Activated CD8-positive, alpha-beta memory T cell treated with anti-CD3 and anti-CD28 coated beads for 24 hours (primary cell): ENCODE measurements around the gene CCDC183.
"Not testable (repeated sequence)": the region's sequence is repeated elsewhere in the genome, so short reads cannot be mapped to it uniquely, and the experiment has no call there.

Experiments used
- DNase-seq: peaks from one replicate; pipeline ENCODE4 v3.0.0-alpha.2; 2020

CCDC183 gene

DNA sequence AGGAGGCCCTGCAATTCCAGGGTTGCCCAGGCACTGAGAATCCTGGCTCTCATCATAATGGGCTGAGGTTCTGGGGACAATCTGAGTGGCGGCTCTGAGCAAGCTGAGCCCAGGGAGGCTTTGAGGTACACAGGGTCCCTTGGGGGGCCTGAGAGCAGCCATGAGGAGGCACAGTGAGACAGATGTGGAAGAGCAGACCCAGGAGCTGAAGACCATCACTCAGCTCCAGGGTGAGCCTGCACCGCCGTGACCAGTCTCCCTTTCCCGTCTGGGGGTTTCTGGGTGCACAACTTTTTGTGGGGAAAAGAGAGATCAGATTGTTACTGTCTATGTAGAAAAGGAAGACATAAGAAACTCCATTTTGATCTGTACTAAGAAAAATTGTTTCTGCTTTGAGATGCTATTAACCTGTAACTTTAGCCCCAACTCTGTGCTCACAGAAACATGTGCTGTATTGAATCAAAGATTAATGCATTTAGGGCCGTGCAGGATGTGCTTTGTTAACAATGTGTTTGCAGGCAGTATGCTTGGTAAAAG, at the start of gene CCDC183:
Gene CCDC183 (plus strand): TSS at position 101 of the 537 bp plus-strand sequence. CDS start 60 bp downstream, at position 161.
- no peak for DNase-seq

DNA sequence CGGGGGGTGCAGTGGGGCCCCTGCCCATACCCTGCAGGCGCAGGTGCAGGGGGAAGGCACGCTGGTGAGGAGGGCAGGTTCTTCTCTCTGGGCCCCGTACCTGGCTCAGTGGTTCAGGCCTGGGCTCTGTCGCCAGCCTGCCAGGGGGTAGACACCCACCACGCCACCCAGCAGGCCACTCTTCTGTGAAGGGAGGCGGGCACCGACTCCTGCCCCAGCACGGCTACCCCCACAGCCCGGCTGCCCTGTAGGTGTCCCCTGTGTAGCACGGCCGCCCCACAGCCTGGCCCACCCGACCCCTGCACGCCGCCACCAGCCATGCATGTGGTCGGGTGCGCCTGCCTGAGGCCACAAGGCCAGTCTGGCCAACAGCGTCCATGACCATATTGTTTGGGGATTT, 49.5 kb upstream of the CCDC183 start:
- no peak for DNase-seq

DNA sequence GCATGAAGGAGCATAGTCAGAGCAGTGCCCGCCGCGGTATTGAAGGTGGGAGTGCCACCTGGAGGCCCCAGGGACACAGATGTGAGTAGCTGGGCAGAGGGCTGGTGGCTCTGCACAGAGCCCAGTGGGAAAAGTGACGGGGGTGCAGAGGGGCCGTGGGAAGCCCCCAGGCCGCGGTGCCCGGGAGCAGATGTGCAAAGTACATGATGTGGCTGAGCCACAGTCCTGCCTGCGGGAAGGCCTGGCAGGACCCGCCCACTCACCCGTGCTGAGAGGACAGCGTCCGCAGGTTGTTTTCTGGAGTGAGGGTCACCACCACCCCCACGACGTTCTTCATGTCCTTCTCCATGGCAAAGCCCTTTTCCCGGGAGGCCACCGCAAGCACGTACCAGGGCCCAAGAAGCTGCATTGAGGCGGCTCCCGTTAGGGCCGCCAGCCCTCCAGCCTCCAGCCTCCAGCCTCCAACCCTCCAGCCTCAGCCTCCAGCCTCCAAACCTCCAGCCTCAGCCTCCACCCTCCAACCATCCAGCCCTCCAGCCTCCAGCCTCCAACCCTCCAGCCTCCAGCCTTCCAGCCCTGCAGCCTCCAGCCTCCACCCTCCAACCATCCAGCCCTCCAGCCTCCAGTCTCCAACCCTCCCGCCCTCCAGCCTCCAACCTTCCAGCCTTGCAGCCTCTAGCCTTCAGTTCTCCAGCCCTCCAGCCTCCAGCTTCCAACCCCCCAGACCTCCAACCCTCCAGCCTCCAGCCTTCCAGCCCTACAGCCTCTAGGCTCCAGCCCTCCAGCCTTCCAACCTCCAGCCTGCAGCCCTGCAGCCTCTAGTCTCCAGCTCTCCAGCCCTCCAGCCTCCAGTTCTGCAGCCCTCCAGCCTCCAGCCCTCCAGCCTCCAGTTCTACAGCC, 48.7 kb upstream of the CCDC183 start:
- no peak for DNase-seq

DNA sequence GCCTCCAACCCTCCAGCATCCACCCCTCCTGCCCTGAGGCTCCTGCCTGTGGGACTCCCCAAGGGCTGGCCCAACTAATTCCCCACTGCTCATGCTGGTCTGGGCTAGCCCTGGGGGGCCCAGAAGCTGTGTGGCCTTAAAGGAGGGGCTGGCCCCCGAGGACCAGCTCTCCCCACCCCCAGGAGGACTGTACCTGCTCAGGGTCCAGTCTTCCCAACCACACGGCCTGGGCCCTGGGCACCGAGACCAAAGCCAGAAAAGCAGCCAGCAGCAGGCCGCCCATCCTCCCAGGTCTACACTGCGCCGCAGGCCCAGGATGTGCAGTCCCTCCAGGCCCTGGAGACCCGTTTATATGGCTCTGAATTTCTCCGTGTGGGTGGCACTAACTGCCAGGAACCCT, 47.9 kb upstream of the CCDC183 start, which contains the start of gene LCN6:
Gene LCN6 (minus strand): TSS at position 325 of the 400 bp plus-strand sequence. CDS start 42 bp downstream, at position 283.
- DNase-seq = no peak

DNA sequence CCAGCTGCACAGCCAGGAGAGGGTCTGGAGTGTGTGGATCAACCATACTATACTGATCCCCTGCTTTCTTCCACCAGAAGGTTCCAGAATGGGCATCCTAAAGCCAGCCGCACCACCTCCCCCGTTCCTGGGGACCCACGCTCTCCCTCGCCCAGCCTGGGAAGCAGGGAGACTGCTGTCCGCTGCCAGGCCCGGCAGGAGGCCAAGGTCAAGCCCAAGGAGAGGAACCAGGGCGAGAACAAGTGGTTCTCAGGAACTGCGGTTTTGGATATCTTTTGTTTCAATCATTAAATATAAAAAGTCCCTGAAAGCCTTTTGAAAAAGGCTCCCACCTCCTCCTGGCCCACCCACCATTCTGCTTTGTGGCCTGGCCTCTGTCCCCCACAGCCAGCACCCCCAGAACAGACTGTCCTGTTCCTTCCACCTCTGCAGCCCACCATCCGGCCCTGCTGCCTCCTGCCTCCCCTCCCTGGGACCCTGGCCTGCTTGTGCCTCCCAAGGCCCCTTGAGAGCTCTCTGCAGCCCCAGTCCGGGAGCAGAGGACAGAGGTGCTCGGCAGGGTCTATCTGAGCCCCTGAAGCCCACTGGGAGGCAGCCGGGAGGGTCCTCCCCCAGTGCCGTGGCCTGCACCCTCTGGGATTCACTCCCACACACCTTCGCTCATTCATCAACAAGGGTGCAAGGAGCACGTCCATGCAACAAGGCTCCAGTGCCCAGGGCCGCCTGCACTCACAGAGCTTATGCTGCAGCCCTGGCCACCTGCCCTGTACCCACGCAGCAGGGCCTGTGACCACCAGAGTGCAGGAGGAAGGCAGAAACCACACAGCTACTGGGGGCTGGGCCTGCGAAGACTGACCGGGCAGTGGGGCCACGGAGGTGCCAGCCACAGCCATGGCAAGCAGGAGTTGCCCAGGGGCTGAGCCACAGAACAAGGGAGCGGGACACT, 47.2 kb upstream of the CCDC183 start:
- DNase-seq = no peak

DNA sequence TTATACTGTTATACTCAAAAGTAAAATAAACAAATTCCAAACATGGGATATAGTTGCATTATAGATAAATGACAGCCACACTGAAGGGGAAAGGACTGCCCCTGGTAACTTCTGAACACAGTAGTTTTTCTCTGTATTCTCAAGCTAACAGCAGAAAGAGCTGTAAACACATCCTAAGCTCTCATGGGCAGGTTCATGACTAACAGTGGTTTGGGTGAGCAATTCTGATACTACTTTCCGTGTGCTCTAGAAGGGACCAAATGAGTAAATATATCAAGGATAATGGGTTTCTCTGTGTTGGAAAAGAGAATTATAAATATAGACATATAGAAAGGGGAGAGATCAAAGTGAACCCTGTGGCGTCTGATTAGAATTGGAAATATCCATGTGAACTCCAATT, 45.6 kb upstream of the CCDC183 start:
- no peak for DNase-seq

DNA sequence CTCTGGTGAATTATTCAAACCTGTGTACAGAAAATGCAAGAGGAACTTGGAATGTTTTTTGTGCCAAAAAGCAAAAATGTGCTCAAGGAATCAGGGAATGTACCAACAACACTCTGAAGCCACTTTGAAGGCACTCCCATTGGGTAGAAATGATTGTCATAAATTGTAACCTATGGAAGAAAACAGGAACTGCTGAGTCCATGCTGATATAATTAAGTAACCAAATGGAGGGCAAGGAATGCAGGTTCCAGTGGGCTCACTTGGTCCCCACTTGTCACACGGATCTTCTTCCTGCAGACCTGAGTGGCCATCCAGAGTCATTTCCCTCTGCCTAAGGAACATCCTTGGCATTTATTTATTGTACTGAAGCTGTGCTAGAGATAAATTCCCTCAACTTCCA, 44.9 kb upstream of the CCDC183 start:
- DNase-seq = no peak

DNA sequence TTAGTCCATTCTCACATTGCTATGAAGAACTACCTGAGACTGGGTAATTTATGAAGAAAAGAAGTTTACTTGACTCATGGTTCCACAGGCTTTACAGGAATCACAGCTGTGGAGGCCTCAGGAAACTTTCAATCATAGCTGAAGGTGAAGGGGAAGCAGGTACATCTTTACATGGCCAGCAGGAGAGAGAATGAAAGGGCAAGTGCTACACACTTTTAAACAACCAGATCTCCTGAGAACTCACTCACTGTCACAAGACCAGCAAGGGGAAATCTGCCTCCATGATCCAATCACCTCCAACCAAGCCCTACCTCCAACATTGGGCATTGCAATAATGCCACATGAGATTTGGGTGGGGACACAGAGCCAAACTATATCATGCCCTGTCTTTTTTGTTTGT, 44.3 kb upstream of the CCDC183 start:
- no peak for DNase-seq

DNA sequence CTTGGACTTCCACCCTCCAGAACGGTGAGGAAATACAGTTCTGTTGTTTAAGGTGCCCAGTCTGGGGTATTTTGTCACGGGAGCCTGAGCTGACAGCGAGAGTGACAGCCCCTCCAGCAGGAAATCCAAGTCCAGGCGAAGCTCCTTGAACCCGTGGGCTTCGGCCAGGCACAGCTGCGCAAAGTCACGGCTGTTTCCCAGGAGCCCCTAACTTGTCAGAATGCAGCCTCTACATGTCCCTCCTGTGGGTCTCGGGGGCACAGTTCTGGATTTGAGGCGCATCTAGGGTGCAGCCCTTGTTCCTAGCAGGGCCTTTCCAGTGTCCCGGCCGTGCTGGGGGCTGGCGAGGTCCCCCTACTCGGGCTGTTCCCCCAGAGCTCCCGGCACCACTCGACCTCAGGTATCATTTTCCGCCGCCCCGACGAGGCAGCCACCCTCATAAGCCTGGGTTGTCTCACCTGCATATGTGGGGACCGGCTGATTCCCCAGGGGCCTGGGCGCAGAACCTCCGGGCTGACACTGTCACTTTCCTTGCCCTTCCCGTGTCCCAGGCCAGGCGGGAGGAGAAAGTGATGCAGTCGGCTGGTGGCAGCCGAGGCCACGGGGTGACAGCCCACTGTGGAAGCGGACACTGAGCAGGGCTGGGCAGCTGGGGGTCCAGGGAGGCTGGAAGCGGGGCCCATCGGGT, 42.6 kb upstream of the CCDC183 start:
- no peak for DNase-seq

DNA sequence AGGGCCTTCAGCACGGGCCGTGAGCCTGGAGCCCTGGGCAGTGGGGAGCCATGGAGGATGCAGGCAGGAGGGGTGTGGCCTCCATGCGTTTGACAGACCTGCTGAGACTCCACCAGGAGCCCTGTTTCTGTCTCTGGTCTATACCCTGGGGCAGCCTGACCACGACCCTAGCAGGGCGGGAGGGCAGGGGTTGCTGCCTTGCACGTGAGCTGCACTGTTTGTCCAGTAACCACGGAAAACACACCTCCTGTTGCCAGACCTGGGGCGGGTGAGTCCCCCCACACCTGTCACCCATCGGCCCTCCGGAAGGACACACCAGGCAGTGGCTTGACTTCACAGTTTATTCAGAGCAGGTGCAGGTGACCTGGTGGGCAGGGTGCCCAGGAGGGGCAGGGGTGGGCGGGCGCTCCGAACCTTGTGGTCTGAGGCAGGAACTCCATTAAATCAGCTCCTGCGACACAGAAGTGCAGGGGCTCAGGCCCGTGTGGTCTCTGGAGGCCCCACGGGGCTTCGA, 42.0 kb upstream of the CCDC183 start:
- DNase-seq = no peak

DNA sequence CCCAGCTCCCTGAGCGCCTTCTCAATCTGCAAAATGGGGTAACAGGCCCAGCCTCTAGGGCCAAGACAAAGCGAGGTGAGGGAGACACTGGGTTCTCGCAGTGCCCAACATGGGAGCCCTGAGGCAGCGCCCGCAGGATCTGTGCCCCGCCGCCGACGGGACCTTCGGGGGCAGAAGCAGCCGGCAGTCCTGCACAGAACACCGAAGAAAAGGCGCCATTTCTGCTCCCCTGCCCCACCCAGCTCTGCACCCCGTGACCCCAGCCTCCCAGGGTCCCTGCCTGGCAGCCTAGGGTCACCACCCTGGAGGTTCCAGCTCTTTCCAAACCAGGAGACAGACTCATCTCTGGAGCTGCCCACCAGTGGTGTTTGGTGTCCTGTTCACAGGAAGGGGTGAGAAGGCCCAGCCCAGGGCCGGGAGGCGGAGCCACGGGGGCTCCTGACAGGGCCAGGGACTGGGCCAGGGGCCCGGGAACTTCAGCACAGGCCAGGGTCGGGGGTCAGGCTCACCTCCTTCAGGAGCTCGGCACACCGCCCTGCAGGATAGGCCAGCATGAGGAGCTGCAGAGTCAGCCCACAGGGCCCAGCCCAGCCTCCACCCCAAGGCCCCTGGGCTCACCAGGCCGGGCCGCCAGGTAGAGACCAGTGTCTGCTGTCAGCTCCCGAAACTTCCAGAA, 41.4 kb upstream of the CCDC183 start:
- DNase-seq = no peak

DNA sequence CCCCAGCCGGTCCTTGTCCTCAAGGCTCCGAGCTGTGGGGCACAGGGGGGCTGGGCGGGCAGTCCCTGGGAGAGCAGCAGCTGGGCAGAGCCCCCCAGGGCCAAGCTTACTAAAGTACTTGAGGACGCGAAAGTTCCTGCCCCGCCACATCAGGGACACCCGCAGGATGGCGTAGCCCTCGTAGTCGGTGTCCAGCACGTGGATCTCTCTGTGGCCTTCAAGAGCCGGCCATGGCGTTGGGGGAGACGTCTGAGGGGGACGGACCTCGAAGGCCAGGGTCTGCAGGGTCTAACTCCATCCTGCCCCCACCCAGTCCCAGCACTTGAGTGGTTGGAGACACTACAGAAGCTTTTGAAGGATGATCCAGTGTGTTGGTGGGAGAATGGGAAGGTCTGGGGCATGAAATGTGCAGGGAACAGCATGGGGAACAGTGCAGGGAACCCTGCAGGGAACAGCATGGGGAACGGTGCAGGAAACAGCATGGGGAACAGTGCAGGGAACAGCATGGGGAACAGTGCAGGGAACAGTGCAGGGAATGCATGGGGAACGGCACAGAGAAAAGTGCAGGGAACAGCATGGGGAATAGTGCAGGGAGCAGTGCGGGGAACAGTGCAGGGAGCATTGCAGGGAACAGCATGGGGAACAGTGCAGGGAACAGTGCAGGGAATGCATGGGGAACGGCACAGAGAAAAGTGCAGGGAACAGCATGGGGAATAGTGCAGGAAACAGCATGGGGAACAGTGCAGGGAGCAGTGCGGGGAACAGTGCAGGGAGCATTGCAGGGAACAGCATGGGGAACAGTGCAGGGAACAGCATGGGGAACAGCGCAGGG, 40.6 kb upstream of the CCDC183 start:
- DNase-seq = not testable (repeated sequence)

DNA sequence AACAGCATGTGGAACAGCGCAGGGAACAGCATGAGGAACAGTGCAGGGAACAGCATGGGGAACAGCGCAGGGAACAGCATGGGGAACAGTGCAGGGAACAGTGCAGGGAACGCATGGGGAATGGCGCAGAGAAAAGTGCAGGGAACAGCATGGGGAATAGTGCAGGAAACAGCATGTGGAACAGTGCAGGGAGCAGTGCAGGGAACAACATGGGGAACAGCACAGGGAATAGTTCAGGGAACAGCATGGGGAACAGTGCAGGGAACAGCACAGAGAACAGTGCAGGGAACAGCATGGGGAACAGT, 40.1 kb upstream of the CCDC183 start:
- DNase-seq = no peak

DNA sequence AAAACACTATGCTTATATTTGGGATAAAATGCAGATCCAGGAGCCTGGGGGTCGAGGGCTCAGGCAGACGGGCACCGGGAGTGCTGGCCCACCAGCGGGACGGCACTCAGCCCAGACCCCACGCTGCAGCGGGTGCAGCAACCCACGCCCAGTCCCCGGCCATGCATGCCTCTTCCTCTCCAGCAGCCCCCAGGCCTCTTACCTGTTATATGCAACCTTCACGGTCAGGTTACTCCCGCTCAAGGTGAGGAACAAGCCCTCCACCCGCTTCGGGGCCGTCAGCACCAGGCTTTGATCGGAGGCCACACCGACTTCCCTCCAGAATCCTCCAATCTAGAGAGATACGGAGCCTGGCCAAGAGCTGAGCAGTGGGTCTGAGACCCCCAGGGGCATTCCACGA, 39.3 kb upstream of the CCDC183 start:
- DNase-seq = no peak

DNA sequence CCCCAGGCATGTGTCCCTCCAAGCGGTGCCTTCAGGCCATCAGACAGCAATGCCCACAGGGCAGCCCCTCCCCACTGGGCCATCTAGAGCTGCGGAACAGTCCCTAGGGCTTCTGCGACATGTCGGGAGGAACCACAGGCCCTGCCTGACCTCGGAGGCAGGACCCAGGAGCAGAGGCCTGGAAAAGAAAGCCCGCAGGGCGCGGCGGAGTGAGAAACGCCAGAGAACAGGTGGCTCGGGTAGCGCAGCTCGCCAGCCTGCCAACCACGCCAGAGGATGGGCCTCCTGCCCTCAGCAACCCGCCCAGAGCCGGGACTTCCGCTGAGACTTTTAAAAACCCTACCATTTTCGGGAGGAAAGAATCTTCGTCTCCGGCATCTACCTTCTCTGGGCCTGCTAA, 38.8 kb upstream of the CCDC183 start:
- DNase-seq = no peak

DNA sequence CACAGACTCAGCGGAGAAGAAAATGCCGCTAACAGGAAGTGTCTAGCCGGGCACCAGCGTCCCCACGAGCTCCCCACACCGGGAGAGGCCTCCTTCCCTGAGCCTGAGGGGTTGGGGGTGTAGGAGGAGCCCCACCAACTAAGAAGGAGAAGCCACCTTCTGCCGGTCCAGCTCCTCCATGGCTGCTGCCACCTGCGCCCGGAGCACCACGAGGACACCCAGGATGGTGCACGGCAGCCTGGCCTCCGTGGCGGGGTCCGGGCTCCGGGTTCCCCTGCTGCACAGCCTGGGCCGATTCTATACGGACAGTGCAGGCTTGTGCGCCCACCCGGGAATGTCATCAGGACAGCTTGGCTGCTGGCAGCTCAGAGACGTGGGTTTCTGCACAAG, 38.4 kb upstream of the CCDC183 start:
- no peak for DNase-seq

DNA sequence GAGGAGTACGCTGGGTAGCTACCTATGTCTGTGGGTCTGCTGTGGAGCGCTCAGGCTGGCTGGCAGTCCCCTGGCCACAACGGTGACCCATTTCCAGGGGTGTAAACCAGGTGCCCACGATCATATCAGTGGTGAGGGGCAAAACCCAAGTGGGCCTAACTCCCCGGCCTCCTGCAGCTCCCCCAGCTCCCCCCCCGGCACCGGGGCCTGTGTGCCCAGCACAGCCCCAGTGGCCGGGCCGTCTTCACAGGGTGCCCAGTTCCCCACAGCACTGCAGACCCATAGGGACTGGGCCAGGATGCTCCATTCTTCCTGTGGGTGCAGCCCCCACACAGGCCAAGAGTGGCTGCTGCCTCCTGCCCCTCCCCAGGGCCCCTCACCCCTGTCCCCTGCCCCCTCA, 37.1 kb upstream of the CCDC183 start:
- no peak for DNase-seq

DNA sequence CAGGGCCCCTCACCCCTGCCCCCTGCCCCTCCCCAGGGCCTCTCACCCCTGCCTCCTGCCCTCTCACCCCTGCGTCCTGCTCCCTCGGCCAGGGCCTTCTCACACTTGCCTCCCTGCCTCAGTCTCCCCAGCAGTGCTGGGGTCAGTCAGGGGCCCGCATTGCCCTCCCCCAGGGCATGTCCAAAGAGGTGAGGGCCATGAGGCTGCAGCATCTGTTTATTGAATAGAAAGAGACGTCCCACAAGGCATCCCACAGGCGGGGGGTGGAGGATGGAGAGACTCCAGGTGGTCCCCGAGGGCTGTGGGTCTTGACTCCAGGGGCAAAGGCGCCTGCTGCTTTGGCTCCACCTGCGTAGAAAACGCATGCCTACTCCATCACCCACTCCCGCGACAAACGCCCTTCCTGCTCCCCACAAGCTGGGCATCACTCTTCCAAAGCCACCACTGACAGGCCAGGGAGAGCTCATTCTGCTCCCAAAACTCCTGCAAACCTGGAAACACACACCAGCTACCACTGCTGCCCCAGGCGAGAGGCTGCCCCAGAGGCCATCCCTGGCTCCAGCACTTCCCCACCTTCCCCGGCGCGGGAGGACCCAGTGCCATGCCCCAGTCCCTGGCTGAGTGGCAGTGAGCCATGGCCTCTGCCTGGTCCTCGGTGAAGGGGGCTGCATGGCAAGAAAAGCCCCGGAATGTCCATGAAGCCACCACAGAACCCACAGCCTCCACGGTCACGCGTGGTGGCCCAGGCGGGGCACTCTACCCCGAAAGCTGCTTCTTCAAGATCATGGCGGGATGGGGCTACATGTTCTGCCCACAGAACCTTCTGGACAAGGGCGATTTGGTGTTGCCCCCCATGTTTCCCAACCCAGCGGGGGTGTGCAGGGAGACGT, 36.5 kb upstream of the CCDC183 start:
- no peak for DNase-seq

DNA sequence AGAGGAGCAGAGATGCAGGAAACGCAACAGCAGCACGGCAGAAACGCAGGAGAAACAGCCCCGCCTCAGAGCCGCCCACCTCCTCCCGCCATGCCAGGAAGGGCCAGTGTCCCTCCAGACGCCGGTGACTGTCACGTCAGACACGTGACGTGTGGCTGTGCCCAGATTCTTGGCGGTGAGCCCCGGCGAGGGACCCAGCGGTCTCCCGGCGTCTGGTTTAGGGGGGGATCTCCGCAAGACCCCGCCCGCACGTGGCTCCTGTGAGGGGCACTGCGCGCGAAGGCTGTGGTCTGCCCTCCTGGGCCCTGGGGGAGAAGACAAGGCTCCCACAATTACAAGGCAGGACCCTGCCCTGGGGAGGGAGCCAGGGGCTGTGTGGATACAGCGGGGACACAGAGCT, 35.7 kb upstream of the CCDC183 start:
- no peak for DNase-seq
